Upper lobe of left lung (tissue), 4 donors: ENCODE data around the gene UNKL.

Source experiments
- CTCF ChIP-seq, 6 experiments: fragments of 450-650 bp in 4 of 6; fragments of 200-600 bp in 2 of 6; sonication (generic) in 2 of 6; IDR thresholded peaks; one replicate each; pipeline ENCODE4 v1.5.1; 2016 to 2019; ENCODE audit warnings: antibody characterized with exemption in 6 of 6
- POLR2A ChIP-seq, 4 donors: fragments of 450-650 bp; IDR thresholded peaks; one replicate each; pipeline ENCODE4 v1.5.1; 2016 to 2017; ENCODE audit warnings: antibody characterized with exemption in 4 of 4, mild to moderate bottlenecking in 2 of 4

GRCh38 chr16:1394367-1394951 is 20.0 kb downstream of the UNKL start:
- TF ChIP-seq POLR2A (IDR thresholded peaks at IDR 0.05), result no peak
- no peak for TF ChIP-seq CTCF (IDR thresholded peaks at IDR 0.05)
